OCI-LY3 (cell line): Measurements from ENCODE around the gene SEMA6D.

Source experiments
- EZH2phosphoT487 ChIP-seq: fragments of 200-600 bp; shearing (Covaris generic); IDR thresholded peaks from 2 replicates; pipeline ENCODE4 v1.6.1; 2018; ENCODE audit warnings: antibody characterized with exemption, mixed run types, low read depth
- TF ChIP-seq, protein P1 (sequence below): fragments of 200-600, 300-600 bp; sonication (generic); IDR thresholded peaks from 2 replicates; pipeline ENCODE4 v1.5.1; 2014; ENCODE audit warnings: antibody characterized with exemption, low read length, low read depth

GRCh38 chr15:47727676-47728075, 10.4 kb downstream of the SEMA6D start:
- TF ChIP-seq, protein P1, sequence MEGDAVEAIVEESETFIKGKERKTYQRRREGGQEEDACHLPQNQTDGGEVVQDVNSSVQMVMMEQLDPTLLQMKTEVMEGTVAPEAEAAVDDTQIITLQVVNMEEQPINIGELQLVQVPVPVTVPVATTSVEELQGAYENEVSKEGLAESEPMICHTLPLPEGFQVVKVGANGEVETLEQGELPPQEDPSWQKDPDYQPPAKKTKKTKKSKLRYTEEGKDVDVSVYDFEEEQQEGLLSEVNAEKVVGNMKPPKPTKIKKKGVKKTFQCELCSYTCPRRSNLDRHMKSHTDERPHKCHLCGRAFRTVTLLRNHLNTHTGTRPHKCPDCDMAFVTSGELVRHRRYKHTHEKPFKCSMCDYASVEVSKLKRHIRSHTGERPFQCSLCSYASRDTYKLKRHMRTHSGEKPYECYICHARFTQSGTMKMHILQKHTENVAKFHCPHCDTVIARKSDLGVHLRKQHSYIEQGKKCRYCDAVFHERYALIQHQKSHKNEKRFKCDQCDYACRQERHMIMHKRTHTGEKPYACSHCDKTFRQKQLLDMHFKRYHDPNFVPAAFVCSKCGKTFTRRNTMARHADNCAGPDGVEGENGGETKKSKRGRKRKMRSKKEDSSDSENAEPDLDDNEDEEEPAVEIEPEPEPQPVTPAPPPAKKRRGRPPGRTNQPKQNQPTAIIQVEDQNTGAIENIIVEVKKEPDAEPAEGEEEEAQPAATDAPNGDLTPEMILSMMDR, result no peak
- TF ChIP-seq EZH2phosphoT487, result no peak
